Vagina (tissue), 2 donors: ENCODE data around the gene PMFBP1. TPM values are rescaled to one million over a fixed set of nuclear protein-coding genes. Genes with fewer than 3 reads are reported as not detected.

ENCODE experiments used
- DNase-seq, 2 donors: peaks; one replicate each; pipeline ENCODE4 v3.0.0-alpha.2; 2017; ENCODE audit errors: extremely low spot score in 2 of 2
- H3K27ac ChIP-seq: fragments of 200-600 bp; sonication (generic); one replicate; pipeline ENCODE4 v1.5.1; 2019
- H3K27me3 ChIP-seq: fragments of 200-600 bp; sonication (generic); one replicate; pipeline ENCODE4 v1.5.1; 2019
- H3K36me3 ChIP-seq, 2 donors: fragments of 200-600 bp; sonication (generic); one replicate each; pipeline ENCODE4 v1.5.1; 2017 to 2019
- H3K4me1 ChIP-seq: fragments of 200-600 bp; sonication (generic); one replicate; pipeline ENCODE4 v1.5.1; 2019
- H3K4me3 ChIP-seq, 2 donors: fragments of 200-600 bp; sonication (generic); 1 replicate in 1 of 2; 2 replicates in 1 of 2; pipeline ENCODE4 v1.5.1; 2016 to 2019
- H3K9me3 ChIP-seq: fragments of 200-600 bp; sonication (generic); one replicate; pipeline ENCODE4 v1.5.1; 2019
- POLR2A ChIP-seq, 2 donors: fragments of 450-650 bp; IDR thresholded peaks; one replicate each; pipeline ENCODE4 v1.6.1; 2017; ENCODE audit warnings: antibody characterized with exemption in 2 of 2, mild to moderate bottlenecking in 2 of 2, moderate library complexity in 2 of 2
- POLR2AphosphoS5 ChIP-seq, 2 donors: sonication (generic); formaldehyde crosslinking; IDR thresholded peaks; one replicate each; pipeline ENCODE4 v1.9.0; 2017; ENCODE audit warnings: antibody characterized with exemption in 2 of 2, mild to moderate bottlenecking in 2 of 2, low read depth in 1 of 2; ENCODE audit not compliant: insufficient read depth in 1 of 2
- intact Hi-C: fragments of 100-400 bp; cut with DNase I; formaldehyde crosslinking; loops from one replicate; pipeline ENCODE4 v1.15.1; 2023
- total RNA-seq: library from RNA; depleted of rRNA; stranded (reverse); fragments of >200 nt; gene quantifications from one replicate; pipeline ENCODE4 v1.2.3, GENCODE V29; 2016
- TF ChIP-seq, protein P1 (sequence below), 3 experiments: fragments of 450-650 bp in 2 of 3; fragments of 200-600 bp in 1 of 3; sonication (generic) in 1 of 3; IDR thresholded peaks; one replicate each; pipeline ENCODE4 v1.5.1; 2017 to 2019; ENCODE audit warnings: antibody characterized with exemption in 3 of 3, mild to moderate bottlenecking in 2 of 3, moderate library complexity in 2 of 3

The PMFBP1 gene
- total RNA-seq, 1 donor from 2014 or later: not detected

DNA sequence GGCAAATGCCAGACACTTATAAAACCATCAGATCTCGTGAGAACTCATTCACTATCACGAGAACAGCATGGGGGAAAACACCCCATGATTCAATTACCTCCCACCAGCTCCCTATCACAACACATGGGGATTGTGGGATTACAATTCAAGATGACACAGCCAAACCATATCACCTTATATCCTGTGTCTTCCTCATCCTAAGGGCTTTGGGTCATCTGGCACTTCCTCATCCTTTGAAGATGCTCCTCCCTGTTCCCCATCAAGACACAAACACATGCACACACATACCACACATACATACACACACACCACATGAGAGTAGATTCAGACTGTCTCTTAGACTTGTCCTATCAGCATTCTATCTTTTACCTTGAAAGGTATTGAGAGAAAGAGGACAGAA is 2.8 kb upstream of the PMFBP1 start:
- no peak overlapping the region for H3K4me3 ChIP-seq
- intact Hi-C loops: no loop called here
- no peaks in the 10 kb centered on the region for H3K36me3 ChIP-seq
- no peak for TF ChIP-seq POLR2AphosphoS5 (IDR thresholded peaks at IDR 0.05; ENCODE audit: insufficient read depth in 1 of 2, low read depth in 1 of 2)
- TF ChIP-seq, protein P1, sequence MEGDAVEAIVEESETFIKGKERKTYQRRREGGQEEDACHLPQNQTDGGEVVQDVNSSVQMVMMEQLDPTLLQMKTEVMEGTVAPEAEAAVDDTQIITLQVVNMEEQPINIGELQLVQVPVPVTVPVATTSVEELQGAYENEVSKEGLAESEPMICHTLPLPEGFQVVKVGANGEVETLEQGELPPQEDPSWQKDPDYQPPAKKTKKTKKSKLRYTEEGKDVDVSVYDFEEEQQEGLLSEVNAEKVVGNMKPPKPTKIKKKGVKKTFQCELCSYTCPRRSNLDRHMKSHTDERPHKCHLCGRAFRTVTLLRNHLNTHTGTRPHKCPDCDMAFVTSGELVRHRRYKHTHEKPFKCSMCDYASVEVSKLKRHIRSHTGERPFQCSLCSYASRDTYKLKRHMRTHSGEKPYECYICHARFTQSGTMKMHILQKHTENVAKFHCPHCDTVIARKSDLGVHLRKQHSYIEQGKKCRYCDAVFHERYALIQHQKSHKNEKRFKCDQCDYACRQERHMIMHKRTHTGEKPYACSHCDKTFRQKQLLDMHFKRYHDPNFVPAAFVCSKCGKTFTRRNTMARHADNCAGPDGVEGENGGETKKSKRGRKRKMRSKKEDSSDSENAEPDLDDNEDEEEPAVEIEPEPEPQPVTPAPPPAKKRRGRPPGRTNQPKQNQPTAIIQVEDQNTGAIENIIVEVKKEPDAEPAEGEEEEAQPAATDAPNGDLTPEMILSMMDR (IDR thresholded peaks at IDR 0.05): no peak
- TF ChIP-seq POLR2A (IDR thresholded peaks at IDR 0.05): no peak
- no peaks in the 10 kb centered on the region for H3K4me1 ChIP-seq
- H3K9me3 ChIP-seq: no peaks in the 10 kb centered on the region
- H3K27ac ChIP-seq: no peak overlapping the region
- no peaks in the 10 kb centered on the region for H3K27me3 ChIP-seq
- DNase-seq: no peak

DNA sequence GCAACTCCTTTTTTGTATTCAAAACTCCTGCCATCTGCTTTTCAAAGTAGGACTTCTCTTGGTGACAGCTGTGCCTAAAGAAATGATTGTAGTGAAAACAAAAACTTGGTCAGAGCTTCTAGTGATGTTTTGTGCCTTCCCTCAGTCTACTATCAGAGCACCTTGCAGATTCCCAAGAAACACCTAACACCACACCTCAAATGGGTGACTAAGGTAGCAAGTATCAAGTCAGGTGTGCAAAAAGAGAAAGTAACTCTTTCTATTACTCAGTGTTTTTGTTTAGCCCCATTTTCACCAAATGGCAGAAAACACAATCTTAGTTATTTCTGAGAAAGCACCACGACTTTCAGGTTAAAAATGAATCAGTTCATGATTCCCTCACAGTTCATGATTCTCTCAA is 2.0 kb upstream of the PMFBP1 start:
- no peak for TF ChIP-seq POLR2AphosphoS5 (IDR thresholded peaks at IDR 0.05; ENCODE audit: insufficient read depth in 1 of 2, low read depth in 1 of 2)
- TF ChIP-seq, protein P1 (IDR thresholded peaks at IDR 0.05): no peak
- no peak for TF ChIP-seq POLR2A (IDR thresholded peaks at IDR 0.05)
- no peak for DNase-seq
- intact Hi-C loops: no loop called here
- no peaks in the 10 kb centered on the region for H3K27me3 ChIP-seq
- H3K27ac ChIP-seq: no peak overlapping the region
- H3K9me3 ChIP-seq: no peaks in the 10 kb centered on the region
- H3K4me3 ChIP-seq: no peak overlapping the region
- no peaks in the 10 kb centered on the region for H3K36me3 ChIP-seq
- H3K4me1 ChIP-seq: no peaks in the 10 kb centered on the region

DNA sequence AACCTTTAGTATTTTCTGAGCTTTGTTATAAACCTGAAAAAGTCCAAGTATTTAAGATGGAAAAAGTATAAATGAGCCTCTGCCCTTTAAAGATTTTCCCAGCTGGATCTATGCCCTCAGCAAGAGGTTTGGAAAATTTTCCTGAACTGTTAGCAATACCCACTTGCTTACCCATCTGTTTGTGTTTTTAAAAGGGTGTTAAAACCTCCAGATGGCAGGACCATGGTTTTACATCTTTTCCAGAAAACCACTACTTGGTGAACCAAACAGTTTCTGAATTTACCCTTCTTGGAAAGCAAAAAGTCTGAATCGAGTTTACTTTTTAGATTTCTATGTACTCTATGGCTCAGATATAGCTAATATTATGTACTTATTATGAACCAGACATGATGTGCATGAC is 719 bp downstream of the PMFBP1 start:
- intact Hi-C loops: no loop called here
- TF ChIP-seq, protein P1 (IDR thresholded peaks at IDR 0.05): no peak
- TF ChIP-seq POLR2A (IDR thresholded peaks at IDR 0.05): no peak
- no peak for TF ChIP-seq POLR2AphosphoS5 (IDR thresholded peaks at IDR 0.05; ENCODE audit: insufficient read depth in 1 of 2, low read depth in 1 of 2)
- H3K27me3 ChIP-seq: no peaks in the 10 kb centered on the region
- no peaks in the 10 kb centered on the region for H3K4me1 ChIP-seq
- no peak for DNase-seq
- no peaks in the 10 kb centered on the region for H3K36me3 ChIP-seq
- no peak overlapping the region for H3K4me3 ChIP-seq
- H3K27ac ChIP-seq: no peak overlapping the region
- H3K9me3 ChIP-seq: no peaks in the 10 kb centered on the region

DNA sequence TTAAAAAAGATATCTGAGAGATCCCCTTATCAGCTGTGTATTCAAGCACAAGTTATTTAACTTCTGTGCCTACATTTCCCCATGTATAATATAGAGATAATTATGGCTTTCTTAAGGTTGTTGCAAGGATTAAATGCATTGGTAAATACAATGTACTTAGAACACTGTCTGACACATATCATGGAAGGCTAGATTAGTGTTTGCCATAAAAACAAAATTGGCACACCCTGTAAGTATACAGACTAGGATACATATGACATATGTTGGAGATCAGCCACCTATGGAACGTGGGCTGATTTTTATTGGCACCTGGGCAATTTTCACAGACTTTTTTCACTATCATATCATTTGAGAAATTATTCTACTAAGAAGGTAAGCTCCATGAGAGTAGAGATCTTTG is 2.2 kb downstream of the PMFBP1 start:
- no peak for TF ChIP-seq POLR2AphosphoS5 (IDR thresholded peaks at IDR 0.05; ENCODE audit: insufficient read depth in 1 of 2, low read depth in 1 of 2)
- TF ChIP-seq, protein P1 (IDR thresholded peaks at IDR 0.05): no peak
- no peak for TF ChIP-seq POLR2A (IDR thresholded peaks at IDR 0.05)
- H3K4me3 ChIP-seq: no peak overlapping the region
- H3K9me3 ChIP-seq: no peaks in the 10 kb centered on the region
- DNase-seq: no peak
- H3K36me3 ChIP-seq: no peaks in the 10 kb centered on the region
- no peak overlapping the region for H3K27ac ChIP-seq
- H3K27me3 ChIP-seq: no peaks in the 10 kb centered on the region
- intact Hi-C loops: no loop called here
- no peaks in the 10 kb centered on the region for H3K4me1 ChIP-seq

DNA sequence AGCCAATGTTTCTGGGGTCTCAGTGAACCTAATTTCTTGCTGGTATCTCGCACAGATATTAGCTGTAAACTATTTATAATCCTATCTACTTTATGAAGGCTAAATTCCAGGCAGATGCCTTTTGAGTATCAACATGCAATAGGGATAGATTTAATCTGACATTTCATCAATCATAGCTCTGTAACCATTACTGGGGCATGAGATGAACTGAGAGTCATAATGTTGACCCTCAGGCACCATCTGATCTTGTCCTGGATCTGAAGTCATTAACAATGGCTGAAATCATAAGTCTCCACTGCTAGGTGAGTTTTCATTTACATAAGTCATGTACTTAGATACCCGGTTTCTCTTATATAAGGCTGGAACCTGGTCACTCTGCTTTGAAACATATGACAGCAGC is 3.6 kb downstream of the PMFBP1 start:
- Histone ChIP-seq H3K27ac (no peak overlapping the region), H3K36me3 (no peaks in the 10 kb centered on the region), H3K9me3 (no peaks in the 10 kb centered on the region), H3K27me3 (no peaks in the 10 kb centered on the region), H3K4me1 (no peaks in the 10 kb centered on the region), H3K4me3 (no peak overlapping the region)
- TF ChIP-seq POLR2AphosphoS5 (IDR thresholded peaks at IDR 0.05; ENCODE audit: insufficient read depth in 1 of 2, low read depth in 1 of 2) (no peak), POLR2A (IDR thresholded peaks at IDR 0.05) (no peak)
- TF ChIP-seq, protein P1 (IDR thresholded peaks at IDR 0.05): no peak
- intact Hi-C loops: no loop called here
- no peak for DNase-seq
